ENCODE data around the gene TXNRD3.

DNA sequence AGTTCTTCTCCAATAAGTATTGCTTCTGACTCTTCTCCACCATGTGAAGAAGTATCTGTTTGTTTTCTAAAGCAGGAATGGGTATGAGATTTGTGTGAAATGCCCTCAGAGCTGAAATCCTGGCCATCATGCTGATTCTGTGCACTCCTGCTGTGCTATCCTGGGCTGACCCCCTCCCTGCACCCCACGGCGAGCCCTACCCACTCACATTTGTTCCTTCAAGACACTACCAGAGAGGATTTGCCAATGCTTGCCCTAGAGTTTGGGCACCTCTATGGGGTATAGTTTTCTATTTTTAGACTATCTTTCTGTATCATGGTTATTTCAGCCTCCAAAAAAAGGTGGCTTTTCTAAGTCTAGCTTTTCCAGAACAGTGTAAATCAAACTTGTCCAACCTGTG, 18.5 kb downstream of the TXNRD3 start:
- TF ChIP-seq, protein P1, sequence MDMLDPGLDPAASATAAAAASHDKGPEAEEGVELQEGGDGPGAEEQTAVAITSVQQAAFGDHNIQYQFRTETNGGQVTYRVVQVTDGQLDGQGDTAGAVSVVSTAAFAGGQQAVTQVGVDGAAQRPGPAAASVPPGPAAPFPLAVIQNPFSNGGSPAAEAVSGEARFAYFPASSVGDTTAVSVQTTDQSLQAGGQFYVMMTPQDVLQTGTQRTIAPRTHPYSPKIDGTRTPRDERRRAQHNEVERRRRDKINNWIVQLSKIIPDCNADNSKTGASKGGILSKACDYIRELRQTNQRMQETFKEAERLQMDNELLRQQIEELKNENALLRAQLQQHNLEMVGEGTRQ (IDR thresholded peaks at IDR 0.05) = no peak
- TF ChIP-seq, protein P2, sequence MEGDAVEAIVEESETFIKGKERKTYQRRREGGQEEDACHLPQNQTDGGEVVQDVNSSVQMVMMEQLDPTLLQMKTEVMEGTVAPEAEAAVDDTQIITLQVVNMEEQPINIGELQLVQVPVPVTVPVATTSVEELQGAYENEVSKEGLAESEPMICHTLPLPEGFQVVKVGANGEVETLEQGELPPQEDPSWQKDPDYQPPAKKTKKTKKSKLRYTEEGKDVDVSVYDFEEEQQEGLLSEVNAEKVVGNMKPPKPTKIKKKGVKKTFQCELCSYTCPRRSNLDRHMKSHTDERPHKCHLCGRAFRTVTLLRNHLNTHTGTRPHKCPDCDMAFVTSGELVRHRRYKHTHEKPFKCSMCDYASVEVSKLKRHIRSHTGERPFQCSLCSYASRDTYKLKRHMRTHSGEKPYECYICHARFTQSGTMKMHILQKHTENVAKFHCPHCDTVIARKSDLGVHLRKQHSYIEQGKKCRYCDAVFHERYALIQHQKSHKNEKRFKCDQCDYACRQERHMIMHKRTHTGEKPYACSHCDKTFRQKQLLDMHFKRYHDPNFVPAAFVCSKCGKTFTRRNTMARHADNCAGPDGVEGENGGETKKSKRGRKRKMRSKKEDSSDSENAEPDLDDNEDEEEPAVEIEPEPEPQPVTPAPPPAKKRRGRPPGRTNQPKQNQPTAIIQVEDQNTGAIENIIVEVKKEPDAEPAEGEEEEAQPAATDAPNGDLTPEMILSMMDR (IDR thresholded peaks at IDR 0.05) = no peak
- TF ChIP-seq, protein P3, sequence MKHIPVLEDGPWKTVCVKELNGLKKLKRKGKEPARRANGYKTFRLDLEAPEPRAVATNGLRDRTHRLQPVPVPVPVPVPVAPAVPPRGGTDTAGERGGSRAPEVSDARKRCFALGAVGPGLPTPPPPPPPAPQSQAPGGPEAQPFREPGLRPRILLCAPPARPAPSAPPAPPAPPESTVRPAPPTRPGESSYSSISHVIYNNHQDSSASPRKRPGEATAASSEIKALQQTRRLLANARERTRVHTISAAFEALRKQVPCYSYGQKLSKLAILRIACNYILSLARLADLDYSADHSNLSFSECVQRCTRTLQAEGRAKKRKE (CRISPR knock-in tag; IDR thresholded peaks at IDR 0.05; ENCODE audit: low read depth) = no peak
- TF ChIP-seq, protein P4, sequence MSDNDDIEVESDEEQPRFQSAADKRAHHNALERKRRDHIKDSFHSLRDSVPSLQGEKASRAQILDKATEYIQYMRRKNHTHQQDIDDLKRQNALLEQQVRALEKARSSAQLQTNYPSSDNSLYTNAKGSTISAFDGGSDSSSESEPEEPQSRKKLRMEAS (IDR thresholded peaks at IDR 0.05) = no peak
